Ishikawa (cell line): ENCODE data around the gene MMP24.

Source experiments
- CEBPB ChIP-seq: IDR thresholded peaks from 2 replicates; pipeline ENCODE4 v1.6.1; 2012
- EGR1 ChIP-seq: IDR thresholded peaks from 2 replicates; pipeline ENCODE4 v1.6.1; 2012
- EP300 ChIP-seq: IDR thresholded peaks from 2 replicates; pipeline ENCODE4 v1.6.1; 2012; ENCODE audit warnings: borderline replicate concordance
- FOXM1 ChIP-seq: IDR thresholded peaks from 2 replicates; pipeline ENCODE4 v1.6.1; 2012; ENCODE audit warnings: low read depth, borderline replicate concordance
- NFIC ChIP-seq: IDR thresholded peaks from 2 replicates; pipeline ENCODE4 v1.6.1; 2012
- RAD21 ChIP-seq: IDR thresholded peaks from 2 replicates; pipeline ENCODE4 v1.6.1; 2012; ENCODE audit warnings: low read depth
- ZBTB7A ChIP-seq: IDR thresholded peaks from 2 replicates; pipeline ENCODE4 v1.6.1; 2012; ENCODE audit warnings: low read depth
- TF ChIP-seq, protein P1 (sequence below): IDR thresholded peaks from 2 replicates; pipeline ENCODE4 v1.6.1; 2012

- TF ChIP-seq CEBPB (no peak), FOXM1 (no peak), EGR1 (no peak), RAD21 (no peak), EP300 (peak; percentile 71; the same call in 1 of the 2 replicates), NFIC (peak; percentile 37; the same call in 1 of the 2 replicates), ZBTB7A (no peak)
- TF ChIP-seq, protein P1, sequence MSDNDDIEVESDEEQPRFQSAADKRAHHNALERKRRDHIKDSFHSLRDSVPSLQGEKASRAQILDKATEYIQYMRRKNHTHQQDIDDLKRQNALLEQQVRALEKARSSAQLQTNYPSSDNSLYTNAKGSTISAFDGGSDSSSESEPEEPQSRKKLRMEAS = no peak; the same call in 1 of the 2 replicates
These were observed 85.8 kb downstream of the MMP24 start for GRCh38 chr20:35312318-35312717.
